ENCODE results near the gene KSR2.
"Not testable (repeated sequence)": the region's sequence is repeated elsewhere in the genome, so short reads cannot be mapped to it uniquely, and the experiment has no call there.

The KSR2 gene

GRCh38 chr12:117889098-117889497 is 79.7 kb downstream of the KSR2 start:
- DNase-seq: no peak

GRCh38 chr12:117885211-117885610 is 83.6 kb downstream of the KSR2 start:
- DNase-seq: no peak

GRCh38 chr12:117884161-117884560 is 84.6 kb downstream of the KSR2 start:
- DNase-seq: no peak

GRCh38 chr12:117882603-117883184 is 86.1 kb downstream of the KSR2 start:
- no peak for DNase-seq

- DNase-seq: no peak
Observed at GRCh38 chr12:117882181-117882580, 86.6 kb downstream of the KSR2 start.

- DNase-seq: no peak
Observed at GRCh38 chr12:117881517-117881916, 87.3 kb downstream of the KSR2 start.

GRCh38 chr12:117878605-117879004 is 90.2 kb downstream of the KSR2 start:
- no peak for DNase-seq

GRCh38 chr12:117876436-117876816 is 92.4 kb downstream of the KSR2 start:
- DNase-seq: no peak

GRCh38 chr12:117875744-117876435 is 92.9 kb downstream of the KSR2 start:
- DNase-seq: peak; percentile 7 to 12

- peak; percentile 49 to 63 for DNase-seq
Observed at GRCh38 chr12:117874842-117875434, 93.9 kb downstream of the KSR2 start.

- not testable (repeated sequence) for DNase-seq
Observed at GRCh38 chr12:117874198-117874597, 94.6 kb downstream of the KSR2 start.

- no peak for DNase-seq
Observed at GRCh38 chr12:117872546-117873169, 96.1 kb downstream of the KSR2 start.

GRCh38 chr12:117869551-117869950 is 99.2 kb downstream of the KSR2 start:
- no peak for DNase-seq

- DNase-seq: no peak
Observed at GRCh38 chr12:117867348-117867747, 101.4 kb downstream of the KSR2 start.

GRCh38 chr12:117865505-117865904 is 103.3 kb downstream of the KSR2 start:
- no peak for DNase-seq

- DNase-seq: no peak
Observed at GRCh38 chr12:117863002-117863709, 105.6 kb downstream of the KSR2 start.

GRCh38 chr12:117861691-117862090 is 107.1 kb downstream of the KSR2 start:
- no peak for DNase-seq

- not testable (repeated sequence) for DNase-seq
Observed at GRCh38 chr12:117860787-117861290, 108.0 kb downstream of the KSR2 start.

GRCh38 chr12:117860111-117860510 is 108.7 kb downstream of the KSR2 start:
- no peak for DNase-seq

- DNase-seq: peak; percentile 50 to 63
Observed at GRCh38 chr12:117857632-117858612, 110.9 kb downstream of the KSR2 start.

- not testable (repeated sequence) for DNase-seq
Observed at GRCh38 chr12:117857139-117857538, 111.7 kb downstream of the KSR2 start.

- DNase-seq: no peak
Observed at GRCh38 chr12:117855165-117855564, 113.6 kb downstream of the KSR2 start.
